GOT3 (cell line): ENCODE results near the gene BTBD19.
"Not testable (repeated sequence)": the region's sequence is repeated elsewhere in the genome, so short reads cannot be mapped to it uniquely, and the experiment has no call there.

Source experiments
- DNase-seq: peaks from one replicate; lab custom pipeline; 2025; ENCODE audit warnings: mixed read lengths; lab: John Stamatoyannopoulos, UW

Gene BTBD19

DNA sequence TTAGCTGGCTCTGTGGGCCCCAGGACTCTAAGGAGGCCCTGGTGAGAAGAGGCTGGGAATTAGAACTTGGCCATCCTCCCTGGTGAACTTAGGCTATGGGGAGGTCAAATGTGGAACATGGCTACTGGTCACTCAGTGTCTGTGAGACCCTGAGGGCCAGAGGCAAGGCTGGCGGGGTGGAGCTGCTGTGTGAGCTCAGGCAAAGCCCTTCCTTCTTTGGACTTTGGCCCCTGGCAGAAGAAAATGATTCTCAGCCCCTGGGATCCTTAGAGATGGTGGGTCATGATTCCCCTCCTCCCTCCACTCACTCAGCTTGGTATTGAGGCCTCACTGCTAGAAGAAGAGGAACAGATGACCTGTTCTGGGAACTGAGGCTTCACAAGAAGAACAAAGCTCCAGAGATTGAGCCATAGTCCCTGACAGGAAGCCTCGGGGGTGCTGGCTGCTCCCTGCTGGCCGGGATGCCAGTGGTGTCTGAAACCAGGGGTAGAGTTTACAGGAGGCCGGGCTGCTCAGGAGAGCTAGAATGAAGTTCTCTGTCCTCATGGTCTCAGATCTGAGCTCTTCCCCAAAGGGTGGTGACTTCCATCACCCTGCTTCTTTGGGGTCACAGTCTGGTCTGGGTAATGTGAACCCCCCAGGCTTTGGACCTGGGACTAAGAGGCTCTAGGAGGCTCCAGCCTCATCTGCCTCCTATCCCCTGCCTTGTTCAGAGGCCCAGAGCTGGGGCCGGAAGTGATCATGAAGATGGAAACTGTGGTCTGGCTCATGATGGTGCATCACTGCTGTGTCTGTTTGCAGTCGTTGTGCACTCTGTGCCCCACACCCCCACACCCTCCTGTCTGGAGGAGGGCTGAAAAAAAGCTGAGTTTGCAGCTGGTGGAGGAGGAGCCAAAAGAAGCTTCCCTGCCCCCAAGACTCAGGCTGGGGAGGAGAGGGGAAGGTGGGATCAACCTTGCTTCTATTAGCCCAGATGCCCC is 905 bp downstream of the BTBD19 start:
- DNase-seq = no peak

DNA sequence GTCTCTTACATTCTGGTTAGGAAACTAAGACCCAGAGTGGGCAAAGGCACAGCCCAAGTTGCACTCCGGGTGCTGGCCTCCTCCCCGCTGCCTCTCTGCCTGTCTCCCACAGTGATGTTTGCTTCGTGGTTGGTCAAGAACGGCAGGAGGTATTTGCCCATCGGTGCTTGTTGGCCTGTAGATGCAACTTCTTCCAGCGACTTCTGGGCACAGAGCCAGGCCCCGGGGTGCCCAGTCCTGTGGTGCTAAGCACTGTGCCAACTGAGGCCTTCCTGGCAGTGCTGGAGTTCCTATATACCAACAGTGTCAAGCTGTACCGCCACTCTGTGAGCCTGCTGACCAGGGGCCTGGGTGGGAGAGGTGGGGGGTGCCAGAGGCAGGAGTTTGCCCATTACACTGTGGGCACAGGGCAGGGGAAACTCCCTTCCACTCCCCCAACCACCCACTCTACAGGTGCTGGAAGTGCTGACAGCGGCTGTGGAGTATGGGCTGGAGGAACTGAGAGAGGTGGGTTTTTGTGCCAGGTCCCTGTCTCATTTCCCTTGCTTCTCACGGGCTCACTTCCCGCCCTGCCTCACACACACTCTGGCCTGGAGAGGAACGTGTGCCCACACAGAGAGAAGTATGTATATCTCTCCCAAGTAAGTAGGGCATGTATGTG is 1.9 kb downstream of the BTBD19 start:
- DNase-seq = no peak

DNA sequence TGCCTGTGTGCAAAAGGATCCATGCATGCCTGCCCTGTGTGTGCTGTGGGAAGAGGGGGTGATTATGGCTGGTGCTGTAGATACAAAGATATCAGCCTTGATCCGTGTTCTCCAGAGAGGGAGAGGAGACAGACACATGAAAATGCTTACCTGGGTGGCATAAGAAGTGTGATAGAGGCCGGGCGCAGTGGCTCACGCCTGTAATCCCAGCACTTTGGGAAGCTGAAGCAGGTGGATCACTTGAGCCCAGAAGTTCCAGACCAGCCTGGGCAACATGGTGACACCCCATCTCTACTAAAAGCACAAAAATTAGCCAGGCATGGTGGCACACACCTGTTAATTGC is 2.4 kb downstream of the BTBD19 start:
- DNase-seq = not testable (repeated sequence)

DNA sequence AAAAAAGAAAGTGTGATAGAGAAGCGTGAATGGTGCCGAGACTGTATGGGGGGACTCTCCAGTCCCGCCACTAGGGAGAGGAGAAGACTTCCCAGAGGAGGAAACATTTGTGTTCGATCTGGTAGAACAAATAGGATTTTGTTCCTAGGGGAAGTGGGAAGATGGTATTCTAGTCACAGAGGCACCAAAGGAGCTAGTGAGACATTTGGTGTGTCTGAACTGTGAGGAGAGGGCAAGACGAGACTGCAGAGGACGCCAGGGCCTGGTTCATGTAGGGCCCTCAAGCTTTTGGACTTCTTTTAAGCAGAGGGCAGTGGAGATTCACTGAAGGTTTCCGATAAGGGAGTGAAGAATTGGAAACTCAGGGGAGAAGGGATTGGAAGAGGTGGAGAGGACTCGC is 2.9 kb downstream of the BTBD19 start:
- no peak for DNase-seq

DNA sequence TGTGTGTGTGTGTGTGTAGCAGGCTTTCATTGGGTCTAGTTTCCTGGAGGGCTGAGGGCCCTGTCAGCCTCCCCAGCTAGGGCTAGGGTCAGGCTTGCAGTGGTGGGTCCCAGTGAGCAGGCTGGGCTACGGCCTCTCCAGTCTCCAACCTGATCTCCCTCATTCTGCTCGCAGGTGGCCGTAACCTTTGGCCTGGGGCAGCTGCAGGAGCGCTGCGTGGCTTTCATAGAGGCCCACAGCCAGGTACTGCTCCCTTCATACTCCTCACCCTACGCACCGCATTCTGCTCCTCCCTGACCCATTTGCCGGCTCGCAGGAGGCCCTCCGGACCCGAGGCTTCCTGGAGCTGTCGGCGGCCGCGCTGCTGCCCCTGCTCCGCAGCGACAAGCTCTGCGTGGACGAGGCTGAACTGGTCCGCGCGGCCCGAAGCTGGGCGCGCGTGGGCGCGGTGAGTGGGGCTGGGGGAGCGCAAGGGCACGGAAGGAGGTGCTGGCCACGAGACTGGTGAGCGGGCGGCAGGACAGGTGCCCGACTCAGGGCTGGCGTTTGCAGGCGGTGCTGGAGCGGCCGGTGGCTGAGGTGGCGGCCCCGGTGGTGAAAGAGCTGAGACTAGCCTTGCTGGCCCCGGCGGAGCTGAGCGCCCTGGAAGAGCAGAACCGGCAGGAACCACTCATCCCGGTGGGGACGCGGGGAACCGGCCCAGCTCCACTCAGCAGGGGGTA is 4.7 kb downstream of the BTBD19 start:
- no peak for DNase-seq

DNA sequence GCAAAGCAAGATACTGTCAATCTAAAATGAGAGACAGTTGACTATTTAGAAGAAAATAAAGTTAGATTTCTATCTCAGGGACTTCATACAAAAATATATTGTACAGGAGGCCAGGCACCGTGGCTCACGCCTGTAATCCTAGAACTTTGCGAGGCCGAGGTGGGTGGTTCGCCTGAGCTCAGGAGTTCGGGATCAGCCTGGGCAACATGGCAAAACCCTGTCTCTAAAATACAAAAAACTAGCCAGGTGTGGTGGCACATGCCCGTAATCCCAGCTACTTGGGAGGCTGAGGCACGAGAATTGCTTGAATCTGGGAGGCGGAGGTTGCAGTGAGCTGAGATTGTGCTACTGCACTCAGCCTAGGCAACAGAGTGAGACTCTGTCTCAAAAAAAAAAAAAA is 7.6 kb downstream of the BTBD19 start:
- not testable (repeated sequence) for DNase-seq

DNA sequence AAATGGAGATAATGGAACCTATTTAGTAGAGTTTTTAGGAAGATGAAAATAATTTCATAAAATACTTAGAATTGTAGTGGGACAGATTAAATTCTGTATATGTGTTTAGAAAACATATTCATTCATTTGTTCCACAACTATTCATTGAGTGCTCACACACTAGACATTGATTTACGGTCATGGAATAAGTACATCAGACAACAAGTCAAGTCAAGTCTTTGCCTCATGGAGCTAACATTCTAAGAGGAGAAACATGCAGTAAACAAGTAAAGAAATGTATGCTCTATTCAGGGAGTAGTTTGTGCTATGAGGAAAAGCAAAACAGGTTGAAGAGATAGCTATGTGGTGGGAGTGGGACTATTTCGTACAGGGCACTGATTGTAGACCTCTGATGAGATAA is 9.0 kb downstream of the BTBD19 start:
- no peak for DNase-seq

DNA sequence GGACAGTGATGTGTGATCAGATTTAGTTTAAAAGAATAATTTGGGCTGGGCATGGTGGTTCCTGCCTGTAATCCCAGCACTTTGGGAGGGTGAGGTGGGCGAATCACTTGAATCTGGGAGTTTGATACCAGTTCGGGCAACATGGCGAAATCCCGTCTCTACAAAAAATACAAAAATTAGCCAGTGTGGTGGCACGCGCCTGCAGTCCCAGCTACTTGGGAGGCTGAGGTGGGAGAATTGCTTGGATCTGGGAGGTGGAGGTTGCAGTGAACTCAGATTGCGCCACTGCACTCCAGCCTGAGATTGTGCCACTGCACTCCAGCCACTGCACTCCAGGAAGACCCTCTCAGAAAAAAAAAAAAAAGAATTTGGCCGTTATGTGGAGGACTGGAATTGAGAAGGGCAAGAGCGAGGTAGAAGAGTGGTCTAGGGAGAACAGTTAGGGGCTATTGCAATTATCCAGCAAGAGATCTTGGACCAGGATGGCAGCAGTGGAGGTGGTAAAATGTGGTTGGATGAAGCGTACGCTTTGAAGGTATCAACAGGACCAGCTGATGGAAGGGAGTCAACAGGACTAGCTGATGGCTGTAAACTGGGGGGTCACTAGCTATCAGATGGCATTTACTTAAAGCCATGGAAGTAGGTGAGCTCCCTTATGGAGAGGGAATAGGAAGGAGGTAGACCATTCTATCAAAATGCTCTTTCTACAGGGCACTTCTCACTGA is 9.6 kb downstream of the BTBD19 start:
- DNase-seq = no peak

DNA sequence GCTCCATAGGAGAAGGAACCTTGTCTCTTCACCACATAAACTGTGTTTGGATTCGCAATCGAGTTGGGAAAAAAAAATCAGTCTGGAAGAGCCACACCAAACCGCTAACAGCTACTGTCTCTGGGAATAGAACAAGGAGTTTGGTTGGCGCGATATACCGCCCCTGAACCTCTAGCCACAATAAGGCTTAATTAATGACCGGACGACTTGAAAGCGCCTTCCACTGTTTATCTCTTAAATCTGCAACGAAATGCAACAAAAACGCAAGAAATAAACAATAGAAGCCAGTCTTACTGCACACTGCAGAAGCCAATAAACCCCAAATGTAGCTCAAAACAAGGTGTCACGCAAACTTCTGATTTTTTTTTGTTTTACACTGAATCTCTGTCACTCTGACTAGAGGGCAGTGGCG is 10.9 kb downstream of the BTBD19 start:
- no peak for DNase-seq

DNA sequence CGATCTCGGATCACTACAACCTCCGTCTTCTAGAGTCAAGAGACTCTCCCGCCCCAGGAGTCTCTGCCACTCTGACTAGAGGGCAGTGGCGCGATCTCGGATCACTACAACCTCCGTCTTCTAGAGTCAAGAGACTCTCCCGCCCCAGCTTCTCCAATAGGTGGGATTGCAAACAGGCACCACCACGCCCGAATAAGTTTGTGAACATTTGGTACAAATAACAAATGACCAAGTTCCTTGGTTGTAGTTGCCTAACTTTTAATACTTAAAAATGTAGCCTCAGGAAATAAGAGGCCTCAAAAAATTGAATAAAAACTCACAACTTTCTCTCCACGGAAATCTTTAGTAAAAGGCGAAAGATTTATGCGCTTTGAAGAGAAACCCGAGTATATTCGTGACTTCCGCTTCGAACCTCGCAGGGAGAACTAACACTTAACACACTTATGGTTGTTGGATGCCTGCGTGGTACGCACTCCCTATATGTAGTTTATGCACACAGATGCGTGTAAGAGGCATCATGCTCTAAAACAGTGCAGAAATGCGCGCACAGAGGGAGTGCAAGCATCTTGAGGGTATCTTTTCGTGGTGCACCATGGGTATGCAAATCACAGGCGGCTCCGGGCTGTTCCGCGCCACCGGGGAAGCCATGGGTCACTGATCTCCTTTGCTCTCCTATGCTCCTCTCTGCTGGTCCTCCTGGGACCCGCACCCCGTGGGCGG is 11.4 kb downstream of the BTBD19 start:
- peak; percentile 79 for DNase-seq

DNA sequence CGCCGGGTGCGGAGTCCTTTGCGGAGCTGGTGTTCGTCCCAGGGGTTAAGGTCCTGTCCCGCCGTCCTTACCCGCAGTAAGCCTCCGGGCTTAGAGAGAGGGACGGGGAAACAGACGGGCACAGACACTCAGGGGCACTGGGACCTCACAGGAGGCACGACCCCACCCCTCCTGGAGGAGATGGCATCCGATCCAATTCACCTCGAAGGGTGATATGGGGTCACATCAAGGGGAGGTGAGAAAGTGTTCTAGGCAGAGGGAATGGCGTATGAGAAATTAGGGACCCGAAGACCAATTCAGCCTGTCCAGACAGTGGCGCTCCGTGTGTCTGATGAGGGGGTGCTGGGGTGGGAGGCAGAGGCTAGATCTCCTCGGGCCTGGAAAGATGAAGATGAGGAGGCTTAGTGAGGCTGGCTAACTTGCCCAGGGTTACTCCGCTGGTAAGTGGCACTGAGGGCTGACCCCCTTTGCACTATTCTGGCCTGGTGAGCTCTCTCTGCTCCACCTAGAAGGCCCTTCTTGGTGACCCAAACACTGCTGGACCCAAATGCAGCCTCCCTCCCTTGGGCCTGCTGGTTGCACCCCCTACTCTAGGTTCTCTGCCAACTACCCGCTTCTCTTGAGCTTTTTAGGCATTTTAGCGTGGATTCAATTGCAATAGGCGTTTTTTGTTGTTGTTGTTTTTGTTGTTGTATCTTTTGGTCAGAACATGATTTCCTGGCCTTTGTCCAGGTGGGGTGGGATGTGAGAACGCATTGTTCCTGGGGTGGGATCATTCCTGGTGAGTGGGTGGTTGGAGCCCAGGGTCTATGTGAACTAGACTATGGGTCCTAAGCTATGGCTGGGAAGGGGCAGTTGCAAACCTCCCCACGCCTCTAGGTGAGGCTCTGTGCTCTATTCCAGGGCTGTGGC is 12.3 kb downstream of the BTBD19 start:
- DNase-seq = no peak

DNA sequence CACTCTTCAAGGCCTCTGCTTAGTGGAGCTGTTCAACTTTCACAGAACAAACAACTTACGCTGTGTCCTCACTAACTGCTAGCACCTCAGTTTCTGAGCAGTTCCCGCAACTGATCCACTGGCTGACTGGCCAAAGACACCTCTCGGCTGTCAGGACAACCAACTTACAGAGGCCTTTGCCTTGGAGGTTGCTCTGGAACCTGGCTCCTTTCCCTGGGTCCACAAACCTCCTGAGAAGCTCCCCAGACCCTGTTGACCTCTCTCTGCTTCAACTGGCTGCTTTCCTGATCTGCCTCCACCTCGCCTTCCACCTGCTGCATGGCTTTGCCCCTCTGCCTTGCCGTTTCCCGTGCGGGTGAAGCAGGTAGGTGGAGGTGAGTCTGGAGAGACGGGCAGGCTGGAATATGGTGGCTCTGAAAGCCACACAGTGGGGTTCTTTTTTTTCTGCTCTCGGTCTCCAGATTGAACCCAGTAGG is 13.0 kb downstream of the BTBD19 start:
- DNase-seq = no peak

DNA sequence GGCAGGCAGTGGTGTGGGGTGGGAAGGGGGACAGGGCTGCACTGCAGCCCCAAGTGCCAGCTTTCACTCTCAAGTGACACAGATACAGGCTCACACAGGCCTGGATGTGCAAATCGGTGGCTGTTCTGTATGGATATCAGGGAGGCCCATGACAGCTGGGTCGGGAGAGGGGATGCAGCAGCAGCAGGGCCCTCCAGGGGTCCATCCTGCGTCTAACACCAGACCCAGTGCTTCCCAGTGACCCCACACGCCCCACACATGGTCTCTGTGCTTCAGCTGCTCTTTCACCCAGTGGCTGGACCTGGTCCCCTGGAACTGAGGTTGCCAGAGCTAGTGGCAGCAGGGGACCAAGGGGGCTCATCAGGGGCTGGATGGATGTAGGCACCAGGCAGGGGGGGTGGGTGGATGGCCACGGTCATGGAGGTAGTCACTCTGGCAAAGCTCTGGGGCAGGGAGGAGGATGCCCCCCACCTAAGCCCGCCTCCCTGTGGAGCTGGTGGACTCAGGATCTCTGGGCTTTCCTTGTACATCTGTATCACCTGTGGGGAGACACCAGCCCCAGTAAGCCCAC is 13.9 kb downstream of the BTBD19 start:
- no peak for DNase-seq

DNA sequence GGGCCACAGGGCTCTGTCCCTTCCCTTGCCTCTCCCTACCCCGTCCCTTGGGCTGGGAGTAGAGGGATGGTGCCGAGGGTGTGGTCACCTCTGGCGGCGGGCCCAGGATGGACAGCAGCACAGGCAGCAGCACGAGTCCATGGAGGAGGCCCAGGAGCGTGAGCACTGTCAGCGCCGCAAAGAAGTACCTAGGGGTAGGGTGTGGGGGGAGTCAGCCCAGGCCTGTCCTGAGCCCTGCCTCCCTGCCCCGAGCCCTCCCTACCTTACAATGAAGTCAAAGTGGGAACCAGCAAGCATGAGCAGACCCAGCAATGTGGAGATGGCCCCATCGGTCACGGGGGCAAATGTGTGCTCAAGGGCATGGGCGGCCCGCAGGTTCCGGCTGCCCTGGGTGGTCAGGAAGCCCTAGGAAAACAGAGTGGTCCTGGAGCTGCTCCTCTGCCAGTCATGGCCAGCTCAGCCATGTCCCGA is 14.7 kb downstream of the BTBD19 start:
- DNase-seq = no peak

DNA sequence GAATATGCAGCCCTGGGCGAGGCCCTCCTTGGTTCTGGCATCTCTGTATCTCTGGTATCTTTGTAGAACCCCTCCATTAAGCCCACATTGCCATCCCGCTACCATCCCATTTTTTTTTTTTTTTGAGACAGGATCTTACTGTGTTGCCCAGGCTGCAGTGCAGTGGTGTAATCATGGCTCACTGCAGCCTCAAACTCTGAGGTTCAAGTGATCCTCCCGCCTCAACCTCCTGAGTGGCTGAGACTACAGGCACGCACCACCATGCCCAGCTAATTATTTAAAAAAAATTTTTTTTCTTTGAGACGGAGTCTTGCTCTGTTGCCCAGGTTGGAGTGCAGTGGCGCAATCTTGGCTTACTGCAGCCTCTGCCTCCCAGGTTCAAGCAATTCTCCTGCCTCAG is 16.1 kb downstream of the BTBD19 start:
- DNase-seq = not testable (repeated sequence)

DNA sequence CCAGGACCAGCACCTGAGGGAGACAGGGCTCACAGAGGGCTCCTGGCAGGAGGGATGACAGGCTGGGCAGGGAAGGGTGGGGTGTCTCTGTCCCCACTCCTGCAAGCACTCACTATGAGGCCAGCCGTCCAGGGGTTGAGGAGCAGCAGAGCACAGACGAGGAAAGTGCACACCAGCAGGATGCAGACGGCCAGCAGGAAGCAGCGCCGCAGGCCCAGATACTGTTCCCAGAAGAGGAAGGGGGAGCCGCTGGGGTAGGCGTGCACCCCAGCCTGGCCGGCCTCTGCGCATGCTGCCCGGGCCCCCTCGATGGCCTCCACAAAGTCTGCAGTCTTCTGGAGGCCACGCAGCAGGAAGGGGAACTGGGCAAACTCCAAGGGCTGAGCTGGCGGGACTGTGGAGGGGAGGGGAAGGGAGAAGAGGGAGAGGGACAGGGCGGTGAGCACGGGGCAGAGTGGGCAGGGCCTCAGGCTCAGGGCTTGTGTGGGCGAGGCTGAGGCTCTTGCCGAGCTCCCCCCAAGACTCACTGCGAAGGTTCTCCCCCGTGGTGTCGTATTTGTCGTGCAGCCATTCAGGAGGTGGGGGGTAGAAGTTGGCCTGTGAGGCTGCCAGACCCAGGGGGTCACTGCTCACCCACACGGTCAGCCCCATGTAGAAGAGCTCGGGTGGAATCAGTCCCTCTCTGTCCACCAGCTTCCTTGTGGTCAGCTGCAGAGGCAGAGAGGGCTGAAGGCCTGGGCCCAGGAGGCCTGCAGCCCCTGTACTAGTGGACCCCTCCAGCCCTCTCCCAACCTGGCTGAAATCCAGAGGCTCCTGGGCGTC is 18.3 kb downstream of the BTBD19 start:
- DNase-seq = no peak

DNA sequence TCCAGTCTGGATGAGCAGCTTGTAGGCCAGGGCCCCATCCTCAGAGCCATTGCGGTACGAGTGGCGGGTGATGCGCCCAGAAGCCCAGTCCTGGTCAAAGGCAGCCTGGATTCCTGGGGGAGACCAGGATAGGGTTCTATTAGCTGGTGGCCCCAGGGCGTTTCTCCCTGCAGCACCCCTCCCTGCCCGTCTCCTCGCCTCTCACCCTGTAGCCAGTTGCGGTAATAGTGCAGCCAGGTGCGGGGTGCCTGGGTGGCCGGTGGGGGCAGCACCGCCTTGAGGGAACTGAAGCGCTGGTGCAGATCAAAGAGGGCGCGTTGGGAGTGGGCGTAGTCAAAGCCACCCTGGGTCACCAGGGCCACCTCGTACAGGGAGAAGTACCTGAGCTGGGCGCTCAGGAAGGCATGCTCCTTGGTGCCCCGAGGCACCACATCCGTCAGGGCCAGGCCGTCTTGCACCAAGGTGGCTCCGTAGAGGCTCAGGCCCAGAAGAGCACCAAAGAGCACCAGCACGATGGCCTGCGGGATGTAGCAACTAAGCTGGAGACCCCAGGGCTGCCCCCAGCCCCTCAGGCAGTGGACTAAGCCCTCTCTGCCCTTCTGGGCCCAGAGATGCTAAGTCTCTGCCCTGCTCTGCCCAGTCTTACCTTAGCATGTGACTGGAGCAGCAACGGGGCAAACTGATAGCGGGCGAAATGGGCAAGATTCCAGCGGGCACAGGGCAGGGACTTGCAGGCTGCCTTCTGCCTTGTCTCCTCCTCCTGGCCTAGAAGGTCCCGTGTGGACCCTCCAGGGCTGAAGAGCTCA is 19.1 kb downstream of the BTBD19 start:
- DNase-seq = no peak
